GM20431 (cell line): ENCODE results near the gene ATOH8.

Experiments used
- in situ Hi-C: fragments of 300-500 bp; cut with MseI, MboI; formaldehyde crosslinking; loops from one replicate; pipeline ENCODE4 v1.15.0; 2020; ENCODE audit warnings: low sequenced_read_pairs; ENCODE audit not compliant: unreplicated experiment

The ATOH8 gene

GRCh38 chr2:85733121-85733960 lies 20.4 kb upstream of the ATOH8 start:
- in situ Hi-C loops, result no loop called here

- in situ Hi-C loops, result no loop called here
Observed at GRCh38 chr2:85734015-85734414, 19.8 kb upstream of the ATOH8 start.

DNA sequence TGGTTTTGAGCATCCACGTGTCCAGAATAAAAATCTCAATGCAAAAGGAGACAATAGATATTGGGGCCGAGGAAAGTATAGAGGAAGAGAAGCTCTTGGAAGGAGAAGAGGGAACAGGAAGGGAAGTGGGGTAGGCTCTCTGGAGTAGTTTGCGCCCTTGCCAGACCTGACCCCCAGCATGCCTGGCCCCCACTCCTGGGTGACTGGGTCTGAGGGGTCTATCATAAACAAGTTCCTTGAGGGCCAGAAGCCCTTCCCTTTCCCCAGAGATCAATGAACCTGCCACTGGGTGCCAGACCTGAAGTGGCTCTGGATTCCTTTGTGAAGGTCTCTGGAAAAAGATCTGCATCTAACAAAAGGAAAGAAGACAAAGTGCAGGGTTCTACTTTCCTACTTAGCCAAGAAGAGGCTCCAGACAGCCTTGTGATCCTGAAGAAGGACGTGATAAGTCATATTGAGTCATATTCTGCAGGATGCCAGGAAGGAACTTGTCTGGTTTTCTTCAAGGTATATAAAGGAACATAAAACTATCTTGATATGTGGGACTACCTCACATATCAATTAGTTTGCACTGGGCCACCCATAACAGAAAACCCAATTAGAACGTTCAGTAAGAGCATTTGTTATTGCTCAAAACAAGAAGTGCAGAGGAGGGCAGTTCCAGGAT lies 18.7 kb upstream of the ATOH8 start:
- in situ Hi-C loops, result no loop called here

- in situ Hi-C loops, result no loop called here
Observed at GRCh38 chr2:85735691-85736090, 18.1 kb upstream of the ATOH8 start.

DNA sequence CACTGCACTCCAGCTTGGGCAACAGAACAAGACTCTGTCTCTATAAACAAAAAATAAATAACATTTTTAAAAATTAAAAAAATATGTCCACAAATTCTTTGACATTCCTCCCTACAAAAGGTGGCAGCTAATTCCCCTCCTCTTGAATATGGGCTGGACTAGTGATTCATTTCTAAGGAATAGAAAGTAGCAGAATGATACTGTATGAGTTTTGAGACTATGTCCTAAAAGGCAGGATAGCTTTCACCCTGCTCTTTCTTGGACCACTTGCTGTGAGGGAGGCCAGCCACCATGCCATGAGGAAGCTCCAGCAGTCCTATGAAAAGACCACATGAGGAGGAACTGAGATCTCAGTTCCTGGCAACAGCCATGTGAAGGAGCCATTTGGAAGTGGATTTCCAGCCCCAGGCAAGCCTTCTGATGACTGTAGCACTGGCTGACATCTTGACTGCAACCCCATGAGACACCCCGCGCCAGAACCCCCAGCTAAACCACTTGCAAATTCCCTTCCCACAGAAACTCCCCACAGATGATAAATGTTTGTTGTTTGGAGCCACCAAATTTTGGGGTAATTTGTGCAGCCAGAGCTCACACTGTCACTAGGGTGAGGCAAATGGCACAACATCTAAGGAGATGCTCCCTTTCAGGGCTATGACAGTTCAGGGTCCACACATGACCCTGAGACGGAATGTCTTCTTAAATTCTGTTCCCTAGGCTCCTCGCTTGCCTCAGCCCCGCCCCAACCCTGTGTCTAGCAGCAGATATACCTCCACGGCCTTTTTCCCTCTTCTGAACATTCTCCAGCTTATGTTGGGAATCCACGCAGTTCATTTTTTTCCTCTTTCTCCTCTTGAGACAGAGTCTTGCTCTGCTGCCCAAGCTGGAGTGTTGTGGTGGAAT lies 17.1 kb upstream of the ATOH8 start:
- in situ Hi-C loops, result no loop called here

DNA sequence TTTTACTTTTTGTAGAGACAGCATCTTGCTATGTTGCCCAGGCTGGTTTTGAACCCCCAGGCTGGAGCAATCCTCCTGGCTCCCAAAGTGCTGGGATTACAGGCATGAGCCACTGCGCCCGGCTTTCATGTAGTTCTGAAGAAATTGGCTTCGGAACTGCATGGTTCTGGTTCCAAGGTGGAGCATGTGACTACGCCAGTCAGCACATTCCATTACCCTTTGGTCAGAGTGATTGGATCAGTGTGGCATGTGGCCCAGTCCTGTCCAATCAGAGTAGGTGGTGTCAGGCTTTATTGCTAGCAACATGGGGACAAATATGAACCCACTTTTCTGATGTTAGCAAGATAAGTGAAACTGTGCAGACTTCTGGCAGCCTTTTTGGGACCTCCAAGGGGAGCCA lies 16.3 kb upstream of the ATOH8 start:
- in situ Hi-C loops, result no loop called here

- in situ Hi-C loops, result no loop called here
Observed at GRCh38 chr2:85737961-85738360, 15.8 kb upstream of the ATOH8 start.

DNA sequence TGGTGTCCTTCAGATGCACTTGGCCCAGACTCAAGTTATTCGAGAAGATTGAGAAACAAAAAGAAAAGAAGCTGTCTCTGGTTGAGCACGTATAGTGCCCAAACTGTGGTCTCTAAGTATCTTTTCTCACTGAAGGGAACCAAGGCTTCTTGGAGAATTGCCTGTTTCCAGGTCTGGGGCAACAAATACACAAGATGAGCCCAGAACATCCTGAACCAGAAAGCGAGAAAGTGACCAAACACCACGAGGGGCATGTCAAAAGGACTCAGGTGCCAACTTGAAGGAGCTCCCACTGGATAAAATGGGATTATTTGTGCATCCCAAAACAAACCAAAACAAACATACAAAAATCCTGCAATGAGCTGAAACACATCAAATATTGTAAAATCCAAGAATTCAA lies 13.6 kb upstream of the ATOH8 start:
- in situ Hi-C loops, result no loop called here

DNA sequence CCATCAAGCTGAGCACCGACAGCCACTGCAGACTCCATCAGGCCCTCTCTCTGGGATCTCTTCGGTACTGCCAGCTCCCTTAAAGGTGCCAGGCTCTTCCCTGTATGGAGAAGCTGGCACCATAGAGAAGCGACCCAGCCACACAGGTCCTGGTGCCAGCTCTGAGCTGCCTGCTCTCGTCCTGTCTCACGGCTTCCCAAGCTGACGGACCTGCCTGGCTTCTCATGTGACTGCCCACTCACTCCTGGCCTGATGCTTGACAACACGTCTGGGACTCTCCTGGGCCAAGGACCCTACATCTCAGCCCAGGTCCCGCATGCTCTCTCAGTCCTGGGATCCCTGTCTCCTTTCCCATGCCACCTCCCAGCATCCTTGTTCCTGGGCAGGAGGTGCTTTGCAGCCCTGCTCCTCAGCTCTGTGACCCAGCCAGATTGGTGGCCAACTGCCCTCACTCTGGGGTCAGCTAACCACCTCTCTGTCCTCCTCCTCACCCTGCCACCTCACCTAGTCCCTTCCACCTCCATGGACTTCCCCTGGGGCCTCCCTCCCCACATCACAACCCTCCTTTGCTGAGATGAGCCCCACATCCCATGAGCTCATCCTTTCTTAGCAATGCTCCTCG lies 12.5 kb upstream of the ATOH8 start:
- in situ Hi-C loops, result no loop called here

GRCh38 chr2:85741833-85742455 lies 11.8 kb upstream of the ATOH8 start:
- in situ Hi-C loops, result no loop called here

DNA sequence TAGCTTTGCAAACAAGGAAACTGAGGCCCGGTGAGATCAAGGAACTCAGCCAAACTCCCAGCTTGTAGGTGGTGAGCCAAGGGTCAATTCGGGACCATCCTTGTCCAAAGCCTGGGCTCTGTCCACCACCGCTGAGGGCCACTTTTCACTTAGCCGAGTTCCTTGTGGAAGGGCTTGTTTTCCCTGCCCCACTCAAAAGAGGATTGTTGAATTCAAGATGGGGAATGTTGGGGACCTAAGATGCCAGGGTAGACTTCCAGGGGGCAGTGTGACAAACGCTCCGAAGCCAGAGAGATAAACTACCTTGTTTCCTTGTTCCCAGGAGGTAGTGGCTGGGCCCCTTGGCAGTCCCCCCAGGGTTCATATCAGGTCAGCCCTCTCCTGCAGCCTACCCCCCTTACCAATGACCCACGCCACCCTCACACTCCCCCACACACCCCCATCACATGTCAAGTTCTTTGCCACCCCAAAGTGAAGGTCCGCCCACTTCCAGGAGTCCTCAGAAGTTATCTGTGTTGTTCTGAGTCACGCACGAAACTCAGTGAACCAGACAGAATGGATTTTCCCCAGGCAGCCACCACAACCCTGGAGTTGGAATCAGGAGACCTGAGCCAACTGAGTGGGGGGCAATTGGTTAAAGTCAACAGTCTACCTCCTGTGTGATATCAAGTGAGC lies 10.3 kb upstream of the ATOH8 start:
- in situ Hi-C loops, result no loop called here

DNA sequence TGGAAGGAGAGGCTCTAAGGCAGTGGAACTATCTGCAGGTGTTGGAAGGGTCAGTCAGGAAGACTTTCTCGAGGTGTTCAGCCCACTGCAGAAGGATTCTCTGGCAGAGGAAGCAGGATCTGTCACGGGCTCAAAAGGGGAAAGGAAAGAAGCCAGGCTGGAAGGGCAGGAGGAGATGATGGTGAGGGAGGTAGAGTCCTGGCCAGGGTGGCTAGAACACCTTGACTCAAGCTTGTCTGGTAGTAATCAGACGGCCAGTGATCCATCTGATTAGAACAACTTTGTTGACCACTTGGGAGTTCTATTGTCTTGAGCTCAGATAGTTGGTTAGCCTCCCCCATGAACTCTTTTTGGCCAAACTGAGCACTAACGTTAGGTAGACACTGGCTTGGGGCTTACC lies 9.7 kb upstream of the ATOH8 start:
- in situ Hi-C loops, result no loop called here

DNA sequence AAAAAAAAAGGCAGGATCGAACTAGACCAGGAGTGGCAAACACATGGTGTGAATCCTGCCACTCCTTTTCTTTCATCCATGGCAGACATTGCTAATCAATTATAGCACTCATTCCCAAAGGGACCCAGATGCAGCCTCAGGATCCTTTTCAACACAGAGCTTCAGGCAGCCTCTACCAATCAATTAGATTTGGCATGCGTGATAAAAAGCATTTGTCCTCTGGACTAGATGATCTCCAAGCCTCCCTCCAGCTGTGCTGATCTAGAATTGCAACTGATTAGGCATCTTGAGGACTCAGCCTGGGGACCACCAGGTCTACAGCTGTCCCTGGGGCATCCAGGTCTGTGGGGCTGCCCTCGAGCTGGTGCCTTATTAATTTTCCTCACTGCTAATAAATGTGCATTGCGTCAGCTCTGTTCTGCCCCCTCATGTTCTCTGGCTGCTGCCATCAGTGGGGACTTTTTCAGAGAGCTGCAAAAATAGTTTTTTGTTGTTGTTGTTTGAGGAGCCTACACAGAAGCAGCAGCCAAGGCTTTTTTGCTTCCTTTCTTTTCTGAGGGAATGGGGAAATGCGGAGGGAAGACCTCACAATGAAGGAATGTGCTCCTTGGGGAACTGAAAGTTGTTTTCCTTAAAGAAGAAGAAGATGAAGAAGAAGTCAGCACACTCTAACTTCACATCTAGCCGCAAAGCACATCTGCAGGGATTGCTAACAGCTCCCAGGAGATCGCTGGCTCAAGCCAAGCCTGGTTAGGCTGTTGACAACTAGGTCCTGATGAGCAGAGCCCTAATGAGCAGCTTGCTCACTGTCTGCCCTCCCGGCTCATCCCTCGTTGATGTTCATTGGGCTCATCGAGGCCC lies 8.8 kb upstream of the ATOH8 start:
- in situ Hi-C loops, result no loop called here

DNA sequence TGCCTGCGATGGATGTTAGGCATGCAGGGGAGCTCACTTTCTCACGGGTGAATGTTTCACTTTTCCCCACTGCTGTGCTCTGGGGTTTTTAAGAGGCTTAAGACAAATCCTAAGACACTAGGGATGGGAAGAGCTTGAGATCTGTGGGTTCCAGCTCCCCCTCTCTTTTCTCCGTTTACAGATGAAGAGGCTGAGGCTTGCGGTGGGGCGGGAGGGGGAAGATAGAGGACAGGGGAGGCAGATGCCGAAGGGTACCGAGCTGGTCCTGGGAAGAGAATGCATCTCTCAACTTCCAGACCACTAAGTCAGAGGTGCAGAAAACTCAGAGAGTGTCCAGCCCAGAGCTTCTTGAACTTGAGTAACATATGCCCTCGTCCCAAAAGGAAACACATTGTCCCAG lies 8.2 kb upstream of the ATOH8 start:
- in situ Hi-C loops, result no loop called here

DNA sequence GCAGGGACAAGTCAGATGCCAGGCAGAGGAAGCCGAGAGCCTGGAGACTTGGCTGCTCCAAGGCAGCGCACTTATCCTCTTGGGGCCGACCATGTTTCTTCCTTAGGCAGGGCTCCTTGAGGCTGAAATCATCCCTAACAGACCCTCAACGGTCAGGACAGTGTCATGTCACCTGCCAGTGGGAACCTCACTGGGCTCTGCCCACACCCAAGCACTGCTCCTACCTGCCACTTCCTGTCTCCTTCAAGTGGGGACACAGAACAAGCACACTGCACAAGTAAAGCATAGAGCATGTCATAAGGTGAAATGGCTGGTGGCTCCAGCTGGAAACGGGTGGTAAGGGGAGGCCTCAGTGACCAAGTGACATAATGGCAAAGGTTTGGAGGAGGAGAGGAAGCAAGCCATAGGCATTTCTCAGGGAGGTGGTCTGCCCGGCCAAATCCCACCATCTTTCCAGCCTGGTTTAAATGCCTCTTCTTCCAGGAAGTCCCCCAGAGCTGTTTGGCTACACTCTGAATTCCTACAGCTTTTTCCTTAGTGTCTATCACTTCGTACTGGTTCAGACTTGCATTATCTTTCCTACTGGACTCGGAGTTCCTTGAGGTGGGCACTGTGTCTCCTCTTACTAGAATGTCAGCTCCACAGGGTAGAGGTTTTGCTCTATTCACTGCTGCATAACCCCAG lies 7.3 kb upstream of the ATOH8 start:
- in situ Hi-C loops, result no loop called here

DNA sequence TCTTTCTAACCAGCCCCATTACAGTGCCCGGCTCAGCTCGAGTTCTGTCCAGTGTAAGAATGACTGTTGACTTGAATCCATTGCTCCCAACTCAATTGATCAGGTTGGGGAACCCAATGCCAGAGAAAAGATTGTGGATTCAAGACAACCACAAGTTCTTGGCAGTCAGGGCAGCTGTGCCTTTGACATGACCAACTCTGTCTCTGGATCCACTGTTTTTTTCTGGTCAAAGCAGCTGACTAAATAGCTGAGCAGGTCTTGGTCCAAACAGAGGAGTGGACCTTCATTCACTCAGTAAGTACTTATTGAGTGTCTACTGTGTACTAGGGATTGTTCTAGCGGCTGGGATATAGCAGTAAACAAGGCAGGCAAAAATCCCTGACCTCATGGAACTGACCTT lies 6.3 kb upstream of the ATOH8 start:
- in situ Hi-C loops, result no loop called here

DNA sequence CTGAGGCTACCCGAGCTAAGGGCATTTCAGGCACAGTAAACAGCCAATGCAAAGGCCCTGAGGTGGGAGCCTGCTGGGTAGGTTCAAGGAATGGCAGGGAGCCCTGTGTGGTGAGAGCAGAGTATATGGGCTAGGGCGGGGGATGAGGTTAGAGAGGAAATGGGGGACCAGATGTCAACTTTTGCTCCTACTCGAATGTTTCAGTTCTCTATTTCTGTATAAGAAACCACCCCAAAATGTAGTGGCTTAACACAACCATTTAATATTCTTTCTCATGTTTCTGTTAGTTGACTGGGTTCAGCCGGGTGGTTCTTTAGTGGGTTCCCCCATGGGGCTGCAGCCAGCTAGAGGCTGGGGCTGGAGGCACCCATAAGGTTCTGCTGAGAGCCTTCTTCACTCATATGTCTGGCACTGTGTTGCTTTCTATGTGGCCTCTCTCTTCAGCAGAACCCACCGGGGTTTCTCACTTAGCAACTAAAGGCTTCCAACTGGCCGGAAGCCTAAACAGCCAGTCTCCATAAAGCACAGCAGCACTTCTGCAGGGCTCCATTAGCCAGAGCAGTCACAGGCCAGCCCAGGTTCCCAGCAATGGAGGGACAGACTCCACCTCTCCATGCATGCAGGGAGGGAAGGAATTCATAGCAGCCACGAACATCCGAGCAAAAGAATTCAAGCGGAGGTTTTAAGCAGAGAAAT lies 5.6 kb upstream of the ATOH8 start:
- in situ Hi-C loops, result no loop called here
